ENCODE measurements around the gene PPY.
A peak's percentile ranks its signal among the peaks of the same experiment; 100 is the strongest.
"Not testable (repeated sequence)": the region's sequence is repeated elsewhere in the genome, so short reads cannot be mapped to it uniquely, and the experiment has no call there.

Gene PPY

GRCh38 chr17:43905985-43906852 lies 36.1 kb downstream of the PPY start:
- no peak for DNase-seq (ENCODE audit: low read depth in 3 of 3)

GRCh38 chr17:43905400-43905984 lies 36.8 kb downstream of the PPY start:
- DNase-seq (ENCODE audit: low read depth in 3 of 3), result no peak

- DNase-seq (ENCODE audit: low read depth in 3 of 3), result no peak
Observed at GRCh38 chr17:43901861-43902589, 40.3 kb downstream of the PPY start.

GRCh38 chr17:43900858-43901754 lies 41.2 kb downstream of the PPY start:
- DNase-seq (ENCODE audit: low read depth in 3 of 3), result no peak

- DNase-seq (ENCODE audit: low read depth in 3 of 3), result peak; percentile 63 to 71 (median 68)
Observed at GRCh38 chr17:43900183-43900857, 42.0 kb downstream of the PPY start.

- DNase-seq (ENCODE audit: low read depth in 3 of 3), result no peak
Observed at GRCh38 chr17:43898446-43898845, 43.8 kb downstream of the PPY start.

- DNase-seq (ENCODE audit: low read depth in 3 of 3), result no peak
Observed at GRCh38 chr17:43897831-43898230, 44.4 kb downstream of the PPY start.

GRCh38 chr17:43894494-43894893 lies 47.8 kb downstream of the PPY start:
- not testable (repeated sequence) for DNase-seq (ENCODE audit: low read depth in 3 of 3)

GRCh38 chr17:43892647-43892952 lies 49.7 kb downstream of the PPY start:
- no peak for DNase-seq (ENCODE audit: low read depth in 3 of 3)

GRCh38 chr17:43891851-43892646 lies 50.2 kb downstream of the PPY start:
- no peak for DNase-seq (ENCODE audit: low read depth in 3 of 3)

Measured in stimulated activated CD4-positive, alpha-beta T cell treated with anti-CD3 and anti-CD28 coated beads, TNF-alpha, amount 100 ng/mL, for 4 hours (primary cell).